ENCODE data around the gene PUDP.

GRCh38 chrX:7156879-7157278, 8.9 kb upstream of the PUDP start:
- TF ChIP-seq EZH2 (IDR thresholded peaks at IDR 0.05) (no peak), POLR2AphosphoS5 (IDR thresholded peaks at IDR 0.05; ENCODE audit: borderline replicate concordance, low read depth, low read length) (no peak)

Measured in SK-N-MC (cell line).